ENCODE measurements around the gene VAV2. TPM values are rescaled to one million over a fixed set of nuclear protein-coding genes. Genes with fewer than 3 reads are reported as not detected.

The VAV2 gene
- total RNA-seq, 1 donor from 2014 or later = 33.7 TPM

DNA sequence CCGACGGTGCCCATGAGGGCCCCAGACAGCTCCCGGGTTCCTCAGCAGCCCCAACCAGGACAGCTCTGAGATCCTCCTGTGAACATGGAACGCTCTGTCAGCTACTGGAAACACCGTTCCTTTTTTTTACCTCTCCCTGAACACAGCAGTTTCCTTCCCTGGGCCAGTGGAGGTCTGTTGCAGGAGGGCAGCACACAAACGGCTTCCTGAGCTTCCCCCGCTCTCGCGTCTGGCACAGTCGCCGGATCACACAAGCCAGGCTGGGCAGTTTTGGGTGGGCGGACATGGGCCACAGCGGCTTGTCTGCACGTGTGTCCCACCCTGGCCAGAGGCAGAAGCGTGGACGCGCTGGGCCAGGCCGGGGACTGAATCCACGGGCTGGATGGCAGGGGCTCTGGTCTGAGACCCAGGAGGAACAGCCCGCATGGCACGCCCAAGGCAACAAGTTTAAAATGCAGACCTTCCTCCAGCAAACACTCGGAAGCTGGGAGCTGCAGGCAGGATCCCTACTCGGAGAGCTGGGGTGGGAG, 147.2 kb downstream of the VAV2 start:
- no peak for DNase-seq (ENCODE audit: extremely low read depth, low read depth, low spot score)

GRCh38 chr9:133844398-133844784, 147.7 kb downstream of the VAV2 start:
- DNase-seq (ENCODE audit: extremely low read depth, low read depth, low spot score) = no peak

DNA sequence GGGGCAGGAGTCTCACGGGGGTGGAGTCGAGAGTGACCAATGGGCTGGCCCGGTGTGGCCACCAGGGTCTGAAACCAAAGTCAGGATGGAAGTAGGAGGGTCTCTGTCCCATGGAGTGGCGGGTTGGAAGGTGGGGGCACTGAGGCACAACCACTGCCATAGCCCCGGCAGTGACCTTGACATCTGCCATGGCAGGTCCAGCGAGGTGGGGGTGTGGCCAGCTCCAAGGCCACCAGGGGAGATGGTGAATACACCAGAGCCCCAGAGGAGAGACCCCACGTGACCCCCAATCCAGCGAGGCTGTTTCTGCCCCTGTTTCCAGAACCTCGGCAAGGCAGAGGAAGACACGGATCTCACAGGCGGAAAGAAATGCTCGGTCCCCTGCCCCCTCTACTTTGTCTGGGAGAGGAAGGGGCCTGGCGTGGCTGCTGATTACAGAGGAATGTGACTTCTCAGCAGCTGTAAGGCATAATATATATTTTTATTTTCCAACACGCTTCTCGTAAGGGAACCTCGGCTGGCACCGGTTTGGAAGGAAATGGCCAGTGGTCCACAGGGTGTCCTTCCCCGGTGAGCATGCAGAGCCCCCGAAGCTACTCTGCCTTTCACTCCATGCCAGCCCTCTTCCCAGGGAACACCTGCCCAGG, 148.2 kb downstream of the VAV2 start:
- no peak for DNase-seq (ENCODE audit: extremely low read depth, low read depth, low spot score)

DNA sequence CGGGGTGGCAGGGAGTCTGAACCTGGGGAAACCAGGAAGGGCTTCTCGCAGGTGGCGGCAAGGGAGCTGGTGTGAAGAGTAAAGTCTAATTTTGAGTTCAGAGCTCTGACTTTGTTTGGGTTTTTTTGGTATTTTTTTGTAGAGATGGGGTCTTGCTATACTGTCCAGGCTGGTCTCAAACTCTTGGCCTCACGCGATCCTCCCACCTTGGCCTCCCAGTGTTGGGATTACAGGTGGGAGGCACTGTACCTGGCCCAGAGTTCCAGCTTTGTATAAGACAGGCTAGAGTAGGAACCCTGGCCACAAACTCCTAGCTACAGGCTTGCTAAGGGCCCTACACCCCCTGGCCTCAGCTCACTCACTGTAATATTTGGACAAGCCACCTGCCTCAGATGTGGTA, 148.9 kb downstream of the VAV2 start:
- no peak for DNase-seq (ENCODE audit: extremely low read depth, low read depth, low spot score)

GRCh38 chr9:133842721-133843227, 149.3 kb downstream of the VAV2 start:
- no peak for DNase-seq (ENCODE audit: extremely low read depth, low read depth, low spot score)

DNA sequence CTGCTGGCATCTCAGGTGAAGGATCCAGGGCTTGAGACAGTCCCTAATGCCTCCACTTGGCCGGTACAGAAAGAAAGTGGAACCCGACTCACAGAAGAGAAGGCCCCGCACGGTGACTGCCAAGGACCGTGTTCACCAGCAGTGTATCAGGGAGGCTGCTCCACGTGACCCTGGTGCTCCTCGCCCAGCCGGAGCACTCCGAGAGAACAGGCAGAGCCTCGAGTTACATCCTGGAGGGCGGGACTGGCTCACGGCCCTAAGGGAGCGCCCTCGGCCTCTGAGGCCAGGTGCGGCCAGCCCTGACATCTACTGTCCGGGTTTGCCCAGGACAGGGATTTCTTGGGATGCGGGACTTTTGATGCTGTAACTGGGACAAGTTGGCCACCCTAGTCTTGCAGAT, 149.9 kb downstream of the VAV2 start:
- DNase-seq (ENCODE audit: extremely low read depth, low read depth, low spot score) = no peak

DNA sequence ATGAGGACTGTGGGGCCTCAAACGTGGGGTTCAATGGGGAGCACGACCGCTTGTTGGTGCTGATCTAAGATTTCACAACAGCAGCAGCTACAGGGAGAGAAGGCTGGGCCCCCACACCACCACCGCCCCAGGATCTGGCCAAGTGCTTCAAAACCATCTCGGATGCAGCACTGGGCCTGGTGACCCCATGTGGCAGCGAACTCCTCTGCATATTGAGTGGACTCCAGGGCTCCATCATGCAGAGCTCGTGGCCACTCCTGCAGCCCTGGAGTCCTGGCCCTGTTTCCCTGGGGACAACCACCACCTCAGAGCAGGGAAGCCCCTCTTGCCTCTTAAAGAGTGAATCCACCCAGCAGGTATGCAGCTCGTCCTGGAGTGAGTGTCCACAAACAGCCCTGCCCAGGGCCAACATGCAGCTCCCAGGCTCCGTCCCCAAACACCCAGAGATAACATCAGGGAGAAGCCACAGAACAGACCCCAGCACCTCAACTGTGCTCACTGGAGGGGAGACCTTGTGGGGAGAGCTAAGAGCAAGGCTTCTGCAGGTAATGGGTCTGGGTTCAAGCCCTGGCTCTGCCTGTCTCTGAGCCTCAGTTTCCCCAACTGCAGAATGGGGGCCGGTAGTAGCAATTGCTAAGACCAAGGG, 150.8 kb downstream of the VAV2 start:
- DNase-seq (ENCODE audit: extremely low read depth, low read depth, low spot score) = no peak

DNA sequence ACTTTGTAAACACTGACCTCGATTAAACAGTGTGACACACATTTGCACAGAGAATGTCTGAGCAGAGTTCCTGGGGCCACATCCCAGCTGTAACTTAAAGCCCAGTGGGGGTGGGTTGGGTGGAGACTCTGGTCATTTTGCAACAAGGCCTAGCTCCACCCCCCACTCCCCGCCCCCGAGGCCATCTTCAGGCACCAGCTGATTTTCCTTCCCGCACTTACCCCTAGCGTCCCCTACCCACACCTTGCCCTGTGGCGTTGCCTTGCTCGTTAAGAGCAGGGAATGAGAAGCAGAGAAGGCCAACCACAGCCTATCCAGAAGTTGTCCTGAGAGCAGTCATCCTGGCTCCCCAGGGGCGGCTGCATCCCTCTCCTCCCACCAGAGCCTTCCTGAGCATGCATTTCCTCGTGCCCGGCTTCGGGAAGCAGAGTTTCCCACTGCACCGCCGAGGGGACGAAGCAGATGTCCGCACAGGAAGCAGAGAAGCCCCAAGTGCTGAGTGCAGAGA, 152.2 kb downstream of the VAV2 start:
- DNase-seq (ENCODE audit: extremely low read depth, low read depth, low spot score) = no peak

DNA sequence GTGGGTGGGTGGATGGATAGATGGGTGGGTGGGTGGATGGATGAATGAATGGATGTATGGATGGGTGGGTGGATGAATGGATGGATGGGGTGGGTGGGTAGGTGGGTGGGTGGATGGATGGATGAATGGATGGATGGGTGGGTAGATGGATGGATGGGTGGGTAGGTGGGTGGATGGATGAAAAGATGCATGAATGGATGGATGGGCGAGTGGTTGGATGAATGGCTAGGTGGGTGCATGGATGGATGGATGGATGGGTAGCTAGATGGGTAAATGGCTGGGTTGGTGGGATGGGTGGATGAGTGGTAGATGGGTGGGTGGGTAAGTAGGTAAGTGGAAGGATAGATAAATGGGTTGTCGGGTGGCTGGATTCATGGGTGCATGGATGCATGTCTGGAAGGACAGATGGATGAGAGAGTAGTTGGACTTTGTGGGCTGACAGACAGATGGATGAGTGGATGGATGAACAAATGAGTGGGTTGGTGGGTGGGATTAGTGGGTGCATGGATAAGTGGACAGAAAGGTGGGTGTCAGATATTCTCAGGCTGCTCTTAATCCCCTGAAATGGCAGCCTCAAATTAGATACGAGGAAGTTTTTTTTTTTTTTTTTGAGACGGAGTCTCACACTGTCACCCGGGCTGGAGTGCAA, 153.1 kb downstream of the VAV2 start:
- DNase-seq (ENCODE audit: extremely low read depth, low read depth, low spot score) = no peak

- DNase-seq (ENCODE audit: extremely low read depth, low read depth, low spot score) = no peak
These were observed 154.2 kb downstream of the VAV2 start for GRCh38 chr9:133837627-133838597.

DNA sequence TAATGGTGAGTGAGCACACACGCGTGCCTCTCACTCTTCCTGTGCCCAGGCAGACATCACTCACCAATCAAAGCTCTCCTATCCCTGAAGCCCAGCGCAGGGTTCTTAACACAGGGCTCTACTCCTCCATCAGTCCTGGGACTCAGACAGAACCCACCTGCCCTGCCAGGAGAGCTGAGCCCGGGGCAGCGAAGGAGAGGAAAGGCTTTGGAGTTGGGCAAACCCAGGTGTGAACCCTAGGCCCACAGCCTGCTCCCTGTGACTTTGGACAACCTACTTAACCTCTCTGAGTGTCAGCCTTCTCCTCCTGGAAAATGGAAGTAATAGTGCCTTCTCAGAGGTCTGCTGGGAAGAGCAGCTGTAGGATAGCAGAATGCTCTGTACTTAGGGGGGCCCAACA, 155.3 kb downstream of the VAV2 start:
- no peak for DNase-seq (ENCODE audit: extremely low read depth, low read depth, low spot score)

- DNase-seq (ENCODE audit: extremely low read depth, low read depth, low spot score) = no peak
These were observed 155.9 kb downstream of the VAV2 start for GRCh38 chr9:133836001-133836758.

GRCh38 chr9:133835262-133835901, 156.7 kb downstream of the VAV2 start:
- no peak for DNase-seq (ENCODE audit: extremely low read depth, low read depth, low spot score)

DNA sequence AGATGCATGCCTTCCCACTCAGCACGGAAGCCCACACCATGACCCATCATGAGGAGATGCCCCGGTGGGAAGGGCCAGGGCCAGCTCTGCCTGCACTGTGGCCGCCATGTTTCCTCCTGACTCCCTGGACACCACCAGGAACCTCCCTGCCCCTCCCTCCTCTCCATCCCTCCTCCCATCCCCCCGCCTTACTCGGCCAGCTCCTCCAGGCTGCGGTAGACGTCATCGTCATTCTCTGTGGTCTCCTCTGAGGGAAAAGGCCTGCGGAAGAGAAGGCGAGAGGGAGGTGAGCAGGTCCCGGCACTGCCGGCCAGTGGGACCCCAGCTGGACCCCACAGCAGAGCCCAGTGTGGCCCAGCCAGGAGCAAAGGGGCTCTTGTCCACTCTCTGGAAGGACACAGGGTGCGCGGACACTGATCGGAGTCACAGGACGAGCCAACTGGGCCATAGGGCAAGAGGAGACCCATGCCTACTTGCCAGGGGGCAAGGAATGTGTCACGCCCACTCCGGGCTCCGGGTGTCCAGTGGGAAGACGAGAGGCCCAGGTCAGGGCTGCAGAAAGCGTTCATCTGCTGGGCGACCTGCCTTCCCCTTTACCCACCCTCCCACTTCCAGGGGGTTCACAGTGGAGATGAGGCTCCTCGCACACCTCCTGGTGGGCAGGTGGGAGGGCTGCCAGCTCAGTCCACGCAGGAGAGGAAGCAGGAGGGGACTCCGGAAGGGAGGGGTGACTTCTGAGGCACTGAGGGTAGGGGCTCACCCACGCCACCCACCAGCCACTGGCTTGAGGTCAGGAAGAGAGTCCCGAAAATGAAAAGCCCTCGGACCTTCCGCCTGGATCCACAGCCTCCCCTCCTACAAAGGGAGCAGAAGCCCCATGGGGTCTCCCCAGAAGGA, 157.8 kb downstream of the VAV2 start:
- no peak for DNase-seq (ENCODE audit: extremely low read depth, low read depth, low spot score)

- DNase-seq (ENCODE audit: extremely low read depth, low read depth, low spot score) = no peak
These were observed 158.6 kb downstream of the VAV2 start for GRCh38 chr9:133833388-133834025.

DNA sequence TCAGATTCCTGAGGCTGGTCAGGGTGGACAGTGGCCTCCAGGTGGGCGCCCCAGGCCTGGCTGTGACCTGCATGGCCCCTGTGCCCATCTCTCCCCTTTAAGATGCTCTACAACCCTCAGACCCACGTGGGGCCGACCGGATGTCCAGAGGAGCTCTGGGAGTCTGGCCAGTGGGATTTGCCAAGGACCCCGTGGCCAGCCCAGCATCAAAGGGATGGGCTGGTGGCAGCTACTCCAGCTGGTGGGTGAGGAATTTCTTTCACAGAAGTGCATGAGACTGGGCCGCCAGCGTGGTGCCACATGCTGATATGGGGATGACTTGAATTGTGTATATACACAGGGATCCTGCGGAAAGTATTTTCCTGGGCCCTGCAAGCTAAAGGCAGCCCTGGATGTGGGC, 159.2 kb downstream of the VAV2 start:
- DNase-seq (ENCODE audit: extremely low read depth, low read depth, low spot score) = no peak

GRCh38 chr9:133830711-133831110, 161.4 kb downstream of the VAV2 start:
- no peak for DNase-seq (ENCODE audit: extremely low read depth, low read depth, low spot score)

DNA sequence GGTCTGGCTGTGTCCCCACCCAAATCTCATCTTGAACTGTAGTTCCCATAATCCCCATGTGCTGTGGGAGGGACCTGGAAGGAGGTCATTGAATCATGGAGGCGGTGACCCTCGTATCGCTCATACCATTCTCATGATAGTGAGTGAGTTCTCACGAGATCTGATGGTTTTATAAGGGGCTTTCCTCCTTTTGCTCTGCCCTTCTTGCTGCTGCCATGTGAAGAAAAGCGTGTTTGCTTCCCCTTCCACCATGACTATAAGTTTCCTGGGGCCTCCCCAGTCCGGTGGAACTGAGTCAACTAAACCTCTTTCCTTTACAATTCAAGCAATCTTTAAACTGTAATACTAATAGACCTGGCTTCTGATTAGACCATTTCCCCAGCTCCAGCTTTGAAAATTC, 161.8 kb downstream of the VAV2 start:
- no peak for DNase-seq (ENCODE audit: extremely low read depth, low read depth, low spot score)
